ENCODE measurements around the gene RAB22A.

GRCh38 chr20:58403272-58403671 lies 93.8 kb downstream of the RAB22A start:
- TF ChIP-seq RAD21 (IDR thresholded peaks at IDR 0.05; ENCODE audit: low read length): no peak
- no peak for TF ChIP-seq POLR2A (IDR thresholded peaks at IDR 0.05; ENCODE audit: low read depth, low read length)
- no peak for TF ChIP-seq CTCF (conservative IDR thresholded peaks at IDR 0.05; ENCODE audit: low read depth, low read length)
- no peak for TF ChIP-seq ELK1 (IDR thresholded peaks at IDR 0.05; ENCODE audit: borderline replicate concordance, low read depth, low read length)

All from IMR-90 (cell line).